ENCODE measurements around the gene RPL31. TPM values are rescaled to one million over a fixed set of nuclear protein-coding genes. Genes with fewer than 3 reads are reported as not detected.

Gene RPL31
- 1,000 to 10,000 TPM; 2,182 to 2,253 TPM for total RNA-seq

GRCh38 chr2:101001691-101002561 lies at the start of gene RPL31:
TSS of gene RPL31 (plus strand) at chr2:101002289. CDS start at chr2:101002702, 413 bp downstream.

Other genes starting within 250 kb of the RPL31 start
- 10 to 100 TPM in 1 of 2 experiments, 1 to 10 TPM in 1; 9.7 to 10.2 TPM for gene NPAS2, start 182.2 kb upstream of the RPL31 start, total RNA-seq
- gene TBC1D8, start 149.1 kb downstream of the RPL31 start, total RNA-seq = under 1 TPM; 0.58 to 0.67 TPM